Measurements from ENCODE around the gene DNAAF6. TPM values are rescaled to one million over a fixed set of nuclear protein-coding genes. Genes with fewer than 3 reads are reported as not detected.

DNAAF6 gene
- 0.06 TPM in 1 of 5 replicates, not detected in the others for total RNA-seq (2022; extraction: Qiagen RNA extraction)

GRCh38 chrX:107205770-107206696 is at the start of gene DNAAF6, which contains the start of gene NUP62CL:
DNAAF6 (plus strand) TSS chrX:107206611; CDS start chrX:107212876, 6,265 bp downstream.
NUP62CL (minus strand) TSS chrX:107206433; CDS start chrX:107175146, 31,287 bp downstream.

Other genes starting within 250 kb of the DNAAF6 start
- 26.1 to 40.3 TPM (median 28.0 TPM) in 5 replicates for gene MORC4, start 206.4 kb upstream of the DNAAF6 start, total RNA-seq (2022; extraction: Qiagen RNA extraction)
- 7.3 to 11.2 TPM (median 9.0 TPM) in 5 replicates for gene RBM41, start 87.8 kb upstream of the DNAAF6 start, total RNA-seq (2022; extraction: Qiagen RNA extraction)
- gene NUP62CL, start 178 bp upstream of the DNAAF6 start, total RNA-seq (2022; extraction: Qiagen RNA extraction) = 10.4 to 18.4 TPM (median 14.9 TPM) in 5 replicates
- 0.09 to 0.15 TPM (median 0.12 TPM) in 5 replicates for gene FRMPD3, start 243.0 kb downstream of the DNAAF6 start, total RNA-seq (2022; extraction: Qiagen RNA extraction)